DND-41 (cell line): ENCODE measurements around the gene BAG1.

Experiments
- ATAC-seq: fragments of 200-7000 bp; cut with Tn5 transposase; 3 replicates; pipeline ENCODE4 v1.9.1; 2021; ENCODE audit warnings: low read depth; ENCODE audit not compliant: insufficient read depth
- DNase-seq: peaks from one replicate; pipeline ENCODE4 v3.0.0-alpha.2; 2020
- H2AFZ ChIP-seq: 2 replicates; pipeline ENCODE4 v1.6.0; 2012; ENCODE audit warnings: low read depth, low read length
- H3K27ac ChIP-seq: 2 replicates; pipeline ENCODE4 v1.5.1; 2012; ENCODE audit warnings: low read length, inconsistent platforms
- H3K27me3 ChIP-seq: fragments of 200-600 bp; sonication (generic); 2 replicates; pipeline ENCODE4 v1.6.0; 2012; ENCODE audit warnings: low read length, mild to moderate bottlenecking, inconsistent platforms; ENCODE audit not compliant: insufficient read depth, poor library complexity
- H3K36me3 ChIP-seq: 2 replicates; pipeline ENCODE4 v1.5.1; 2012; ENCODE audit warnings: low read length, inconsistent platforms; ENCODE audit not compliant: insufficient read depth
- H3K4me1 ChIP-seq: 2 replicates; pipeline ENCODE4 v1.5.1; 2012; ENCODE audit warnings: mild to moderate bottlenecking, low read length; ENCODE audit not compliant: insufficient read depth
- H3K4me2 ChIP-seq: 2 replicates; pipeline ENCODE4 v1.6.0; 2012; ENCODE audit warnings: mild to moderate bottlenecking, moderate library complexity, low read length, inconsistent platforms; ENCODE audit not compliant: insufficient read depth
- H3K4me3 ChIP-seq, 2 experiments: fragments of 200-600 bp in 1 of 2; shearing (Covaris generic) in 1 of 2; 2 replicates each; pipeline ENCODE4 v1.5.1; 2012 to 2016; ENCODE audit warnings: inconsistent platforms in 2 of 2, low read length in 2 of 2, mild to moderate bottlenecking in 2 of 2, low read depth in 1 of 2, moderate library complexity in 1 of 2
- H3K79me2 ChIP-seq: 2 replicates; pipeline ENCODE4 v1.6.0; 2012; ENCODE audit warnings: low read length, inconsistent platforms; ENCODE audit not compliant: insufficient read depth
- H3K9ac ChIP-seq: 2 replicates; pipeline ENCODE4 v1.6.0; 2012; ENCODE audit warnings: low read depth, mild to moderate bottlenecking, inconsistent platforms, low read length, moderate library complexity
- H3K9me3 ChIP-seq: 2 replicates; pipeline ENCODE4 v1.5.1; 2012; ENCODE audit warnings: low read length, moderate library complexity, mild to moderate bottlenecking, inconsistent platforms; ENCODE audit not compliant: insufficient read depth, severe bottlenecking
- H4K20me1 ChIP-seq: 2 replicates; pipeline ENCODE4 v1.6.0; 2012; ENCODE audit warnings: low read length; ENCODE audit not compliant: insufficient read depth
- CTCF ChIP-seq: IDR thresholded peaks from 2 replicates; pipeline ENCODE4 v1.5.1; 2012; ENCODE audit warnings: borderline replicate concordance, low read length, moderate library complexity, mild to moderate bottlenecking; ENCODE audit not compliant: poor library complexity, severe bottlenecking; ENCODE audit errors: extremely low read depth
- EZH2 ChIP-seq: IDR thresholded peaks from 3 replicates; pipeline ENCODE4 v1.6.1; 2012; ENCODE audit warnings: borderline replicate concordance, low read depth, mild to moderate bottlenecking, moderate library complexity, low read length, inconsistent platforms; ENCODE audit not compliant: severe bottlenecking

Gene BAG1

DNA sequence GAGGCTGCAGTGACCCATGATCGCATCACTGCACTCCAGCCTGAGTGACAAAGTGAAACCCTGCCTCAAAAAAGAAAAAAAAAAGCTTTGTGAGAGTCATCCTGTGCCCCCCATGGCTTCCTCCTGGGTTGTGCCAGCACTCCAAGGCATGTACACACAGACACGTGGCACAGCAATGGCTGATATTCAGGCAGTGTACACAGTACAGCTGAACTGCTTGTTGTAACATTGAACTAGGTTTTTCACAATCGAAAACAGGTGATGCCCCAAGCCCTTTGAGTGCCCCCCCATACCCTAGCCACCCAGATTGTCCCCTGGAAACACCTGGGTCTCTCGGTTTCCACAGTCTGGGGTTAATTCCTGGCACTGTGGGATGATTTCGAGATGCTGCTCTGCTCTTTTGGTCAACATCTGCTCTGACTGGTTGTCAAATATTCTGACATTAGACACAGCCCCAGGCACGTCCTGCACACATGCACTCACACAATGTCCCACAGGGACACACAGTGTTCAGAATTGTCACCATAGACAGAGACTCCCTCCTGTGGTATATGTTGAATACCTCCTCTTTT lies 15.3 kb downstream of the BAG1 start:
- no peak overlapping the region for H3K9ac ChIP-seq

GRCh38 chr9:33248606-33249005 lies 15.9 kb downstream of the BAG1 start:
- Histone ChIP-seq H4K20me1 (no peaks in the 10 kb centered on the region), H3K9ac (no peak overlapping the region), H3K79me2 (no peaks in the 10 kb centered on the region), H2AFZ (no peak overlapping the region), H3K4me1 (no peaks in the 10 kb centered on the region), H3K4me3 (no peak overlapping the region), H3K9me3 (no peaks in the 10 kb centered on the region), H3K4me2 (no peak overlapping the region), H3K27me3 (no peaks in the 10 kb centered on the region), H3K36me3 (peaks cover 12% of the 10 kb centered on the region; the same call in 1 of the 2 replicates), H3K27ac (no peak overlapping the region)
- TF ChIP-seq EZH2 (no peak), CTCF (no peak)
- DNase-seq (no peak), ATAC-seq (no peak)

More for the DNA sequence above, 15.3 kb downstream of the BAG1 start:
- DNase-seq, result no peak
- Histone ChIP-seq H3K36me3 (peaks cover 13% of the 10 kb centered on the region; the same call in 1 of the 2 replicates), H3K27ac (no peak overlapping the region), H3K27me3 (no peaks in the 10 kb centered on the region), H3K4me2 (no peak overlapping the region), H3K9me3 (no peaks in the 10 kb centered on the region), H3K79me2 (no peaks in the 10 kb centered on the region), H3K4me3 (no peak overlapping the region), H3K4me1 (no peaks in the 10 kb centered on the region), H2AFZ (no peak overlapping the region), H4K20me1 (no peaks in the 10 kb centered on the region)
- TF ChIP-seq EZH2, result no peak
- TF ChIP-seq CTCF, result no peak
- ATAC-seq, result 0 out of 3 replicates have a peak, but pooled peaks have one; percentile 14

DNA sequence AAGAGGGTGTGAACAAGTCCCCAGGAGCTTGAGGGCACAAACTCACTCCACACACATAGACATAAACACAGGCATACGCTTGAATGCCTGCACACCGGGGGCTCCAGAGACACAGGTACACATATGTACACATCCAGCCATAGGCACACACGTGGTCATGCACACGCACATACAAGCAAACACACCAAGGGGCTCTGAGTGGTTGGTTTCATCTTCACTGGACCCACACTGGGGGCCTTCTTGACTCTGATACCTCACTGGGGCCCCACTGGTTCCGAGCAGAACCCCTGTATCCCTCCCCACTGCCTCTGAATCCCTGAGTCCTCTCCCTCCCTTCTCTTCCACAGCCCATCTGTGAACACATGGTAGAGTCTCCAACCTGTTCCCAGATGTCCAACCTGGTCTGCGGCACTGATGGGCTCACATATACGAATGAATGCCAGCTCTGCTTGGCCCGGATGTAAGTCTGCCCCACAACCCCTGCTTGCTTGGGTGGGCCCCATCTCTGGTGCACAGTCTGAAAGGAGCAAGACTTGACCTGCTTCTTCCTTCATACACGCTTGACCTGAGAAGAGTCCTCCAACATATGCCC lies 18.1 kb downstream of the BAG1 start:
- ATAC-seq (no peak), DNase-seq (no peak)
- Histone ChIP-seq H3K27me3 (no peaks in the 10 kb centered on the region), H3K9ac (no peak overlapping the region), H4K20me1 (no peaks in the 10 kb centered on the region), H3K9me3 (no peaks in the 10 kb centered on the region), H3K4me2 (no peak overlapping the region), H3K36me3 (no peaks in the 10 kb centered on the region), H3K79me2 (no peaks in the 10 kb centered on the region), H3K4me1 (no peaks in the 10 kb centered on the region), H3K27ac (no peak overlapping the region), H3K4me3 (no peak overlapping the region), H2AFZ (no peak overlapping the region)
- TF ChIP-seq EZH2 (no peak), CTCF (no peak)

GRCh38 chr9:33245341-33245740 lies 19.2 kb downstream of the BAG1 start:
- no peak for TF ChIP-seq CTCF
- no peak for TF ChIP-seq EZH2
- Histone ChIP-seq H3K27me3 (no peaks in the 10 kb centered on the region), H3K9ac (no peak overlapping the region), H3K36me3 (no peaks in the 10 kb centered on the region), H3K9me3 (no peaks in the 10 kb centered on the region), H3K27ac (no peak overlapping the region), H3K4me2 (no peak overlapping the region), H4K20me1 (no peaks in the 10 kb centered on the region), H2AFZ (no peak overlapping the region), H3K79me2 (no peaks in the 10 kb centered on the region), H3K4me1 (no peaks in the 10 kb centered on the region), H3K4me3 (no peak overlapping the region)
- no peak for ATAC-seq
- no peak for DNase-seq
